Measurements from ENCODE around the gene PLEKHG4B.

PLEKHG4B gene

GRCh38 chr5:139579-140442 lies 47.8 kb downstream of the PLEKHG4B start:
- no peak for DNase-seq (ENCODE audit: extremely low spot score)
- CTCF ChIA-PET = interaction anchor here (1.4 to 1.9 kb wide), 3 partner anchors 8 to 49 kb away, joined by 3 to 5 read pairs (median 4); no protein-coding TSS in a partner anchor
- TF ChIP-seq, protein P1, sequence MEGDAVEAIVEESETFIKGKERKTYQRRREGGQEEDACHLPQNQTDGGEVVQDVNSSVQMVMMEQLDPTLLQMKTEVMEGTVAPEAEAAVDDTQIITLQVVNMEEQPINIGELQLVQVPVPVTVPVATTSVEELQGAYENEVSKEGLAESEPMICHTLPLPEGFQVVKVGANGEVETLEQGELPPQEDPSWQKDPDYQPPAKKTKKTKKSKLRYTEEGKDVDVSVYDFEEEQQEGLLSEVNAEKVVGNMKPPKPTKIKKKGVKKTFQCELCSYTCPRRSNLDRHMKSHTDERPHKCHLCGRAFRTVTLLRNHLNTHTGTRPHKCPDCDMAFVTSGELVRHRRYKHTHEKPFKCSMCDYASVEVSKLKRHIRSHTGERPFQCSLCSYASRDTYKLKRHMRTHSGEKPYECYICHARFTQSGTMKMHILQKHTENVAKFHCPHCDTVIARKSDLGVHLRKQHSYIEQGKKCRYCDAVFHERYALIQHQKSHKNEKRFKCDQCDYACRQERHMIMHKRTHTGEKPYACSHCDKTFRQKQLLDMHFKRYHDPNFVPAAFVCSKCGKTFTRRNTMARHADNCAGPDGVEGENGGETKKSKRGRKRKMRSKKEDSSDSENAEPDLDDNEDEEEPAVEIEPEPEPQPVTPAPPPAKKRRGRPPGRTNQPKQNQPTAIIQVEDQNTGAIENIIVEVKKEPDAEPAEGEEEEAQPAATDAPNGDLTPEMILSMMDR (IDR thresholded peaks at IDR 0.05; ENCODE audit: control extremely low read depth, extremely low read depth, low read depth, missing control alignments) = no peak
- POLR2A ChIA-PET = interaction anchor here (0.6 kb wide), 1 partner anchor 526 kb away, joined by 6 read pairs; no protein-coding TSS in a partner anchor

DNA sequence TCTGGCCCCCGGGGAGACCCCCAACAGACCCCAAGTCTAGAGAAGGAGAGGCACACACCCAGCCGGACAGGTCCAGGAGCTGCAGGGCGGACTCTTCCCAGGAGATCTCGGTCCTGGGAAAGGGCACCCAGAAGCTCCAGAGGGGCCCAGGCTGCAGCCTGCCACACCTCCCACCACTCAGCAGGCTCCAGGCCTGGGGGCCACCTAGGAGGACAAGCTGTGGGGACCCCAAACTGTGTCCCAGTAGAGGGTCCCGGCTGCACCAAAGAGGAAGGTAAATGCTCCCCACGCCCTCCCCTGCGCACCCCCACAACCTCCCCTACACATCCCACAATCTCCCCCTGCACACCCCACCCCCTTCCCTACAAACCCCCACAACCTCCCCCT lies 48.5 kb downstream of the PLEKHG4B start:
- TF ChIP-seq, protein P1 (IDR thresholded peaks at IDR 0.05; ENCODE audit: control extremely low read depth, extremely low read depth, low read depth, missing control alignments) = no peak
- CTCF ChIA-PET = interaction anchor here (1.5 kb wide), 1 partner anchor 9 kb away, joined by 5 read pairs; no protein-coding TSS in a partner anchor
- POLR2A ChIA-PET = no interaction called here
- DNase-seq (ENCODE audit: extremely low spot score) = peak; percentile 13

DNA sequence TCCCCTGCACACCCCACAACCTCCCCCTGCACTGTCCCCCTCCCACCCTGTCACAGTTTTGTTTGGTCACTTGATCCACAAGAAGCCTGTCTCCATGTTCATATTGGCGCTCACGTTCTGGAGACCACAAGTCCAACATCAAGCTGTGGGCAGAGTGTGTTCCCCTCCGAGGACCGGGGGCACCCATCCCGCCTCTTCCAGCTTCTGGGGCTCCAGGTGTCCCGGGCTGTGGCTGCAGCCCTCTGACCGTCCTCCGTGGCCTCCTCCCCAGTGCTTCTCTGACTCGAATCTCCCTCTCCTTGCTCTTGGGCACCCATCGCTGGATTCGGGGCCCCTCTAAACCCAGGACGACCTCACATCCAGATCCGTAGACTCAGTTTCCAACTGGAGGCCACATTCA lies 49.2 kb downstream of the PLEKHG4B start:
- TF ChIP-seq, protein P1 (IDR thresholded peaks at IDR 0.05; ENCODE audit: control extremely low read depth, extremely low read depth, low read depth, missing control alignments) = no peak
- no peak for DNase-seq (ENCODE audit: extremely low spot score)
- POLR2A ChIA-PET = no interaction called here
- CTCF ChIA-PET = no interaction called here

DNA sequence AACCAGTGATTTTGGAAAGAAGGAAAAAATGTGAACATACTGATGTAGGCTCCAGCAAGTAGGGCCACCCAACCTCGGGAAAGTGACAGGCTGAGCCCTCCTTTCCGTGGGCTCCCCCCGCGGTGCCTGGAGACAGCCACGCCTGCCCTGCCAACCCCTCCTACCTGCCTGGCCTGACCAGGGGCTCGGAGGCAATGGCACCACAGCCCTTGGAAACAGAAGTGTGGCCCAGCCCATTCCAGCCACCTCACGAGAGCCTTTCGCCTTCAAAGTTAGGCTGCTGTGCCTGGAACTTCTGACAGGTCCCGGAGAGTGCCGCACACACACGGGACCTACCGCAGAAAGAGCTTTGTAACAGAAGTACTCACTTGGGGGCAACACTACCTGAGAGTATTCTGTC lies 49.8 kb downstream of the PLEKHG4B start:
- ChIA-PET POLR2A (no interaction called here), CTCF (no interaction called here)
- peak; percentile 17 for DNase-seq (ENCODE audit: extremely low spot score)
- TF ChIP-seq, protein P1 (IDR thresholded peaks at IDR 0.05; ENCODE audit: control extremely low read depth, extremely low read depth, low read depth, missing control alignments) = no peak

- CTCF ChIA-PET = no interaction called here
- TF ChIP-seq, protein P1 (IDR thresholded peaks at IDR 0.05; ENCODE audit: control extremely low read depth, extremely low read depth, low read depth, missing control alignments) = no peak
- POLR2A ChIA-PET = no interaction called here
- DNase-seq (ENCODE audit: extremely low spot score) = no peak
Observed at GRCh38 chr5:142246-142810, 50.4 kb downstream of the PLEKHG4B start.

DNA sequence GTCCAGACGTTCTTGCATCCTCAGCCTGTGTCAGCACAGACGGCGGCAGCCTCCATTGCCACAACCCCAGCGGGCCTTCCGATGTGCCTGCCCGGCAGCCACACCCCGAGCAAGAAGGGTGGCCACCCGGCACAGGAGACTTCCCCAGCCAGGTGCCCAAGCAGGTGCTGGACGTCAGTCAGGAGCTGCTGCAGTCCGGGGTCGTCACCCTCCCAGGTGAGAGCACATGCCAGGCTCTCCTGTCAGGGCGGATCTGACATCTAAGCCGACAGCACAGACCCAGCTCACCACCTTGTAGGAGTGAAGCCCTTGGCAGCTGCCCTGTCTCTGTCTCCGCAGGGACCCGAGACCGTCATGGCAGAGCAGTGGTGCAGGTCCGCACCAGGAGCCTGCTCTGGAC lies 51.1 kb downstream of the PLEKHG4B start:
- ChIA-PET CTCF (no interaction called here), POLR2A (no interaction called here)
- TF ChIP-seq, protein P1 (IDR thresholded peaks at IDR 0.05; ENCODE audit: control extremely low read depth, extremely low read depth, low read depth, missing control alignments) = no peak
- DNase-seq (ENCODE audit: extremely low spot score) = no peak
